GM21423 (cell line): ENCODE results near the gene SLC25A45.
A peak's percentile ranks its signal among the peaks of the same experiment; 100 is the strongest.
"Not testable (repeated sequence)": the region's sequence is repeated elsewhere in the genome, so short reads cannot be mapped to it uniquely, and the experiment has no call there.

ENCODE experiments used
- ATAC-seq: cut with Tn5 transposase; IDR thresholded peaks from one replicate; pipeline ENCODE4 v1.9.1; 2021; ENCODE audit warnings: mild to moderate bottlenecking, moderate library complexity; ENCODE audit not compliant: unreplicated experiment

The SLC25A45 gene

GRCh38 chr11:65421794-65422632 is 39.6 kb upstream of the SLC25A45 start:
- ATAC-seq, result peak; percentile 26

- ATAC-seq, result no peak
These were observed 38.7 kb upstream of the SLC25A45 start for GRCh38 chr11:65420979-65421793.

- no peak for ATAC-seq
These were observed 38.1 kb upstream of the SLC25A45 start for GRCh38 chr11:65420506-65420905.

- no peak for ATAC-seq
These were observed 37.5 kb upstream of the SLC25A45 start for GRCh38 chr11:65419772-65420481.

GRCh38 chr11:65419460-65419771 is 37.0 kb upstream of the SLC25A45 start:
- ATAC-seq, result no peak

GRCh38 chr11:65418681-65419459 is 36.4 kb upstream of the SLC25A45 start:
- ATAC-seq, result peak; percentile 32

- ATAC-seq, result no peak
These were observed 35.9 kb upstream of the SLC25A45 start for GRCh38 chr11:65418431-65418680.

GRCh38 chr11:65417702-65418430 is 35.4 kb upstream of the SLC25A45 start:
- ATAC-seq, result no peak

GRCh38 chr11:65416841-65417701 is 34.6 kb upstream of the SLC25A45 start:
- ATAC-seq, result no peak

- no peak for ATAC-seq
These were observed 33.9 kb upstream of the SLC25A45 start for GRCh38 chr11:65416341-65416824.

GRCh38 chr11:65415499-65416340 is 33.3 kb upstream of the SLC25A45 start:
- ATAC-seq, result no peak

- ATAC-seq, result no peak
These were observed 32.5 kb upstream of the SLC25A45 start for GRCh38 chr11:65414776-65415498.

- ATAC-seq, result not testable (repeated sequence)
These were observed 30.7 kb upstream of the SLC25A45 start for GRCh38 chr11:65413077-65413664.

GRCh38 chr11:65412271-65413076 is 30.0 kb upstream of the SLC25A45 start:
- ATAC-seq, result no peak

- ATAC-seq, result no peak
These were observed 29.2 kb upstream of the SLC25A45 start for GRCh38 chr11:65411681-65412070.

- no peak for ATAC-seq
These were observed 28.7 kb upstream of the SLC25A45 start for GRCh38 chr11:65410936-65411680.
